GM12878 (cell line): Measurements from ENCODE around the gene PPHLN1. TPM values are rescaled to one million over a fixed set of nuclear protein-coding genes. Genes with fewer than 3 reads are reported as not detected.

ENCODE experiments used
- ATAC-seq: fragments of 200-7000 bp; cut with Tn5 transposase; 3 replicates; pipeline ENCODE4 v1.9.1; 2020; ENCODE audit warnings: mild to moderate bottlenecking, moderate library complexity
- BruUV-seq: library from RNA; stranded (reverse); fragments of 400-500 nt; replicated peaks from 2 replicates; lab custom pipeline; 2021; lab: Mats Ljungman, UMichigan
- CTCF ChIA-PET: fragments of 300-600 bp; sonication (Branson Sonifier 250); formaldehyde crosslinking; extraction: SDS; loops from one replicate; lab custom pipeline; 2021; ENCODE audit warnings: inconsistent platforms; lab: Yijun Ruan, JAX
- POLR2A ChIA-PET: fragments of 350-600 bp; formaldehyde crosslinking; extraction: SDS; loops from one replicate; lab custom pipeline; 2021; ENCODE audit warnings: inconsistent platforms; lab: Charles Lee
- RAD21 ChIA-PET: fragments of 300-600 bp; sonication (Branson Sonifier 250); formaldehyde crosslinking; loops from one replicate; lab custom pipeline; 2023; ENCODE audit warnings: antibody characterized with exemption; ENCODE audit not compliant: unreplicated experiment; lab: Charles Lee
- SMC1A ChIA-PET: fragments of 300-600 bp; sonication (Branson Sonifier 250); formaldehyde crosslinking; loops from one replicate; lab custom pipeline; 2023; ENCODE audit not compliant: unreplicated experiment, uncharacterized antibody; lab: Charles Lee
- DNase-seq: peaks from one replicate; pipeline ENCODE4 v3.0.0-alpha.2; 2011; ENCODE audit warnings: low read depth, low spot score
- FAIRE-seq: peaks from 3 replicates; lab custom pipeline; 2011; peaks lifted over from hg19 to GRCh38; lab: Jason Lieb, UNC
- H2AFZ ChIP-seq: 2 replicates; pipeline ENCODE4 v1.6.0; 2011; ENCODE audit warnings: low read depth, low read length, control low read depth; ENCODE audit not compliant: control insufficient read depth
- H3K27ac ChIP-seq: 2 replicates; pipeline ENCODE4 v1.5.1; 2011; ENCODE audit warnings: control low read depth; ENCODE audit not compliant: control insufficient read depth, insufficient read depth
- H3K27me3 ChIP-seq, 2 experiments: replicated peaks in 1 of 2; 2 replicates each; pipeline versions ENCODE4 v1.6.0 to v1.6.1; 2011; ENCODE audit warnings: low read length in 1 of 2; ENCODE audit not compliant: control insufficient read depth in 2 of 2, insufficient read depth in 2 of 2
- H3K36me3 ChIP-seq, 2 experiments: 2 replicates each; pipeline ENCODE4 v1.5.1; 2011; ENCODE audit warnings: low read length in 1 of 2; ENCODE audit not compliant: control insufficient read depth in 2 of 2, insufficient read depth in 2 of 2
- H3K4me1 ChIP-seq: 2 replicates; pipeline ENCODE4 v1.6.1; 2011; ENCODE audit warnings: mild to moderate bottlenecking, low read length, moderate library complexity, mixed read lengths; ENCODE audit not compliant: control insufficient read depth, insufficient read depth
- H3K4me2 ChIP-seq: 2 replicates; pipeline ENCODE4 v1.6.0; 2011; ENCODE audit warnings: control low read depth; ENCODE audit not compliant: control insufficient read depth, insufficient read depth
- H3K4me3 ChIP-seq: fragments of 200-600 bp; sonication (generic); 2 replicates; pipeline ENCODE4 v1.5.1; 2016
- H3K79me2 ChIP-seq: 2 replicates; pipeline ENCODE4 v1.6.0; 2011; ENCODE audit warnings: low read length; ENCODE audit not compliant: control insufficient read depth, insufficient read depth
- H3K9ac ChIP-seq: 2 replicates; pipeline ENCODE4 v1.8.0; 2011; ENCODE audit warnings: low read length, control low read depth, mixed read lengths; ENCODE audit not compliant: control insufficient read depth, insufficient read depth
- H3K9me3 ChIP-seq: replicated peaks from 3 replicates; pipeline ENCODE4 v1.5.1; 2011; ENCODE audit warnings: mild to moderate bottlenecking, low read length; ENCODE audit not compliant: control insufficient read depth, insufficient read depth
- H4K20me1 ChIP-seq: 2 replicates; pipeline ENCODE4 v1.6.0; 2011; ENCODE audit not compliant: control insufficient read depth, insufficient read depth
- BACH1 ChIP-seq: fragments of 450-650 bp; IDR thresholded peaks from 2 replicates; pipeline ENCODE4 v1.6.1; 2017; ENCODE audit warnings: mild to moderate bottlenecking, borderline replicate concordance
- BRCA1 ChIP-seq: IDR thresholded peaks from 2 replicates; pipeline ENCODE4 v1.6.1; 2011; ENCODE audit warnings: low read depth, low read length, improper control_type of control experiment
- CHD2 ChIP-seq: IDR thresholded peaks from 2 replicates; pipeline ENCODE4 v1.6.1; 2011; ENCODE audit warnings: low read depth, low read length, improper control_type of control experiment, borderline replicate concordance
- FOS ChIP-seq: IDR thresholded peaks from 3 replicates; pipeline ENCODE4 v1.6.1; 2011; ENCODE audit warnings: borderline replicate concordance; ENCODE audit not compliant: insufficient read length; ENCODE audit errors: extremely low read depth
- IKZF2 ChIP-seq, 2 experiments: fragments of 450-650 bp; IDR thresholded peaks; 2 replicates each; pipeline ENCODE4 v1.6.1; 2017; ENCODE audit warnings: mild to moderate bottlenecking in 2 of 2, moderate library complexity in 2 of 2
- JUNB ChIP-seq: IDR thresholded peaks from 2 replicates; pipeline ENCODE4 v1.6.1; 2016; ENCODE audit warnings: antibody characterized with exemption, mild to moderate bottlenecking
- MAX ChIP-seq: IDR thresholded peaks from 2 replicates; pipeline ENCODE4 v1.6.1; 2012; ENCODE audit warnings: low read depth, low read length, improper control_type of control experiment
- MTA2 ChIP-seq: fragments of 450-650 bp; IDR thresholded peaks from 2 replicates; pipeline ENCODE4 v1.6.1; 2016; ENCODE audit warnings: low read depth, mild to moderate bottlenecking, moderate library complexity
- MYC ChIP-seq: IDR thresholded peaks from 2 replicates; pipeline ENCODE4 v1.6.1; 2011; ENCODE audit warnings: mild to moderate bottlenecking, low read length, moderate library complexity, inconsistent platforms; ENCODE audit not compliant: insufficient read depth, insufficient replicate concordance, insufficient read length, severe bottlenecking
- NR2C1 ChIP-seq: fragments of 450-650 bp; IDR thresholded peaks from 2 replicates; pipeline ENCODE4 v1.6.1; 2017; ENCODE audit warnings: antibody characterized with exemption, mild to moderate bottlenecking, moderate library complexity
- RFX5 ChIP-seq: IDR thresholded peaks from 2 replicates; pipeline ENCODE4 v1.6.1; 2011; ENCODE audit warnings: low read depth, low read length, improper control_type of control experiment
- SIX5 ChIP-seq: IDR thresholded peaks from 2 replicates; pipeline ENCODE4 v1.6.1; 2011; ENCODE audit warnings: mild to moderate bottlenecking, low read depth, low read length, moderate library complexity; ENCODE audit not compliant: severe bottlenecking
- WRNIP1 ChIP-seq: IDR thresholded peaks from 2 replicates; pipeline ENCODE4 v1.6.1; 2011; ENCODE audit warnings: low read depth, low read length, improper control_type of control experiment, borderline replicate concordance
- YY1 ChIP-seq: IDR thresholded peaks from 2 replicates; pipeline ENCODE4 v1.6.1; 2011; ENCODE audit warnings: low read depth, mild to moderate bottlenecking, low read length
- WGBS: methylation state at CpG from one replicate; pipeline ENCODE4 v1.1.6; 2016; ENCODE audit warnings: low lambda C conversion rate; ENCODE audit not compliant: insufficient replicate concordance, insufficient coverage; ENCODE audit errors: missing lambda C conversion rate; 5-methylcytosine and 5-hydroxymethylcytosine counted together
- in situ Hi-C: fragments of 300-500 bp; cut with MboI; formaldehyde crosslinking; loops from 9 replicates; pipeline ENCODE4 v1.14.3; 2018; ENCODE audit warnings: mixed read lengths
- intact Hi-C: fragments of 100-400 bp; cut with micrococcal nuclease; formaldehyde crosslinking; loops from one replicate; pipeline ENCODE4 v1.14.2; 2022; ENCODE audit not compliant: unreplicated experiment
- polyA plus RNA-seq, 11 experiments: library from polyadenylated mRNA; depleted of rRNA in 4 of 11; unstranded in 6 of 11; stranded (reverse) in 5 of 11; fragments of >200 nt; fragmentation: Nextera tagmentation in 4 of 11; fragmentation: Illumina TruSeq in 1 of 11; extraction: Ambion mirVana in 4 of 11; extraction: Trizol in 1 of 11; gene quantifications; 1 replicate in 1 of 11; 2 replicates in 10 of 11; pipeline versions ENCODE4 v1.2.1 to v1.2.3, GENCODE V29; 2011 to 2016; ENCODE audit warnings: inconsistent platforms in 2 of 11, missing spikeins in 2 of 11, low read depth in 1 of 11
- total RNA-seq, 4 experiments: library from RNA; depleted of rRNA in 3 of 4; stranded (reverse); fragments of >200 nt in 3 of 4; fragmentation: Illumina TruSeq in 1 of 4; extraction: Trizol in 1 of 4; gene quantifications; 2 replicates each; pipeline versions ENCODE4 v1.2.1 to v1.2.3, GENCODE V29; 2013 to 2021
- TF ChIP-seq, protein P1 (sequence below): IDR thresholded peaks from 2 replicates; pipeline ENCODE4 v1.6.1; 2011; ENCODE audit warnings: low read depth, low read length, improper control_type of control experiment, borderline replicate concordance

The PPHLN1 gene
- total and polyA plus RNA-seq, 10 of the 15 experiments (the other 5 are each of a cell fraction or from before 2014, with no cell fraction given), result 73.6 to 117 (median 92.1) TPM

DNA sequence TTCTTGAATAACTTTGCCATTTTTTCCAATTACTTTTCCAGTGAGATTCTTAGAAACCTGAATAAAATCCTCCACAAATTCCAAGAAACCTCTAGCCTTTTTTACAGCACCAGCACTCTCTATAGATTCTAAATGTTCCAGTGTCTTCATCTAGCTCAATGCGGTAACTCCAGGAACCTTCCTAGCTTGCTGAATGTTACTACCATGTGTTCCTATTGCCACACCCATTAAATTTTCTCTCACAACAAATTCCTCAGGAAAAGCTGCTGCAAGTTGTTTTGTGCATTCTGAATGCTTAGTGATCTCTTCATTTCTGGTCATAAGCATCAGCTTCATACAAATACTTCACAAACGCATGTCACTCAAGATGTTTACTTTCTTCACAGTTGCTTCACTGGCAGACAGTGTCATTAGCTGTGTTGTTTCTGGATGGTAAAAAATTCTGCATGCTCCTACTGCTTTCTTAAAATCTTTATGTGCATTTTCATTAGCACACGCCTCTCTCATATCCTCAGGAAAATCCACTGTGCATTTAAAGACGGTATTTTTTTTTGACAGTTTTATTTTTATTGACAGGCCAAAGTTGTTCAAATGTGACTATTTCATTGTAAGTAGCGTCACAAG lies 106.7 kb downstream of the PPHLN1 start:
- ChIA-PET CTCF (interaction anchor here (1.6 to 2.5 kb wide), 2 partner anchors 11 to 60 kb away, joined by 4 to 10 read pairs; no protein-coding TSS in a partner anchor), SMC1A (no interaction called here), RAD21 (no interaction called here), POLR2A (no interaction called here)
- Histone ChIP-seq H2AFZ (no peak overlapping the region), H3K27ac (no peak overlapping the region), H3K4me3 (no peak overlapping the region), H4K20me1 (no peaks in the 10 kb centered on the region), H3K9ac (no peak overlapping the region), H3K9me3 (no peaks in the 10 kb centered on the region), H3K4me2 (no peak overlapping the region), H3K4me1 (no peaks in the 10 kb centered on the region), H3K79me2 (no peaks in the 10 kb centered on the region), H3K27me3 (no peaks in the 10 kb centered on the region), H3K36me3 (no peaks in the 10 kb centered on the region; a peak in 3 of 4 replicates)
- TF ChIP-seq NR2C1 (no peak), FOS (no peak), MAX (no peak), BRCA1 (no peak), JUNB (no peak), RFX5 (no peak)
- no peak for DNase-seq
- no peak for FAIRE-seq
- no TSS peak for BruUV-seq
- no peak for ATAC-seq
- intact Hi-C loops, result no loop called here
- WGBS, result 88% methylated on average over 5 of the region's 5 CpGs
- in situ Hi-C loops, result no loop called here

- SMC1A ChIA-PET, result no interaction called here
- H3K36me3 ChIP-seq, result peaks cover 0 to 9% of the 10 kb centered on the region in 2 experiments; a peak in 3 of 4 replicates
- H2AFZ ChIP-seq, result no peak overlapping the region
- RAD21 ChIA-PET, result no interaction called here
- no peaks in the 10 kb centered on the region for H3K27me3 ChIP-seq
- CTCF ChIA-PET, result no interaction called here
- H4K20me1 ChIP-seq, result no peaks in the 10 kb centered on the region
- no peak overlapping the region for H3K4me3 ChIP-seq
- no peaks in the 10 kb centered on the region for H3K4me1 ChIP-seq
- intact Hi-C loops (no loop called here), in situ Hi-C loops (no loop called here)
- FAIRE-seq (no peak), DNase-seq (no peak), ATAC-seq (no peak)
- H3K4me2 ChIP-seq, result no peak overlapping the region
- no peak overlapping the region for H3K27ac ChIP-seq
- POLR2A ChIA-PET, result no interaction called here
- no peaks in the 10 kb centered on the region for H3K79me2 ChIP-seq
- TF ChIP-seq IKZF2 (IDR thresholded peaks at IDR 0.05) (no peak), SIX5 (no peak), RFX5 (no peak), MTA2 (no peak), WRNIP1 (no peak), CHD2 (no peak), YY1 (no peak), MYC (no peak), BACH1 (no peak)
- TF ChIP-seq, protein P1, sequence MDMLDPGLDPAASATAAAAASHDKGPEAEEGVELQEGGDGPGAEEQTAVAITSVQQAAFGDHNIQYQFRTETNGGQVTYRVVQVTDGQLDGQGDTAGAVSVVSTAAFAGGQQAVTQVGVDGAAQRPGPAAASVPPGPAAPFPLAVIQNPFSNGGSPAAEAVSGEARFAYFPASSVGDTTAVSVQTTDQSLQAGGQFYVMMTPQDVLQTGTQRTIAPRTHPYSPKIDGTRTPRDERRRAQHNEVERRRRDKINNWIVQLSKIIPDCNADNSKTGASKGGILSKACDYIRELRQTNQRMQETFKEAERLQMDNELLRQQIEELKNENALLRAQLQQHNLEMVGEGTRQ, result no peak
- WGBS, result 99% methylated on average over 11 of the region's 11 CpGs
- BruUV-seq, result no TSS peak
- H3K9me3 ChIP-seq, result no peaks in the 10 kb centered on the region
- H3K9ac ChIP-seq, result no peak overlapping the region
Observed at GRCh38 chr12:42440608-42441007, 114.6 kb downstream of the PPHLN1 start.
